GM12865 (cell line): Measurements from ENCODE around the gene EPHA3.

Experiments used
- DNase-seq: peaks from one replicate; pipeline ENCODE4 v3.0.0; 2010; ENCODE audit warnings: low read depth
- H3K4me3 ChIP-seq: 2 replicates; pipeline ENCODE4 v1.5.1; 2011; ENCODE audit warnings: mild to moderate bottlenecking, low read depth, low read length, control low read depth
- CTCF ChIP-seq: IDR thresholded peaks from 2 replicates; pipeline ENCODE4 v1.5.1; 2011; ENCODE audit warnings: low read length, control low read depth, low read depth, inconsistent platforms; ENCODE audit not compliant: insufficient read depth; ENCODE audit errors: missing control alignments

EPHA3 gene

DNA sequence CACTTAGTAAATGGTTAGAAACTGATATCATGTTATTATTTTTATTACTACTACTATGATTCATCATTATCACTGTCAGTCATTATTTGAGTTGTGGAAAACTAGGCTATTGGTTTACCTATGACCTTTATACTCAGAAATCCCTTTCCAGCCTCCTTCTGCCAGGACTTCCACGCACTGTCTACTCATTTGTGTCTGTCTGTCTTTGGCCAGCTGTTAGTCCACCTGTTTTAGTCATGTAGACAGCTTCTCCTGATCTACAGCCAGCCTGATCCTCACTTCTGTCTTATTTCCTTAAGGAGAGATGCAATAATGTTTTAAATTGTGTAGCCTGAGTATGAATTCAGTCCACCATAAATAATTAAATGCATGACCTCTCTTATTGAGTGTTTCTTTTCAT is 162.8 kb downstream of the EPHA3 start:
- no peak for DNase-seq
- no peak overlapping the region for H3K4me3 ChIP-seq
- TF ChIP-seq CTCF, result no peak

DNA sequence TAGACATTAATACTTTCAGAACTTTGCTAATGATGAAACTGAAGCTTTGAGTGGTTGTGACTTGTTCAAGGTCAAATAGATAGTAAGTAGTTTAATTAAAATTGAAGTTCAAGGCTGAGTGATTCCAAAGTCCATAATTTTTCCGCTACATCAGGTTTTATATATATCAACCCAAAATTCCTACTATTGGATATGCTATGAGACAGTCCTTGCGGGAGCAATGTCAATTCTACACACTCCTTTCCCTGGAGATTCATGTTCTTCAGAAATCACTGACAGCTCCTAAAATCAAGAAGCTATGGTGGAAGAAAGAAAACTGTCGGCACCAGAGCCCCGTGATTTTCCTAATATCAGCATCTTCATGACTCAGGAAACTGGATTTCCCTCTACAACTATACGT is 167.6 kb downstream of the EPHA3 start:
- H3K4me3 ChIP-seq, result no peak overlapping the region
- TF ChIP-seq CTCF, result no peak
- no peak for DNase-seq

DNA sequence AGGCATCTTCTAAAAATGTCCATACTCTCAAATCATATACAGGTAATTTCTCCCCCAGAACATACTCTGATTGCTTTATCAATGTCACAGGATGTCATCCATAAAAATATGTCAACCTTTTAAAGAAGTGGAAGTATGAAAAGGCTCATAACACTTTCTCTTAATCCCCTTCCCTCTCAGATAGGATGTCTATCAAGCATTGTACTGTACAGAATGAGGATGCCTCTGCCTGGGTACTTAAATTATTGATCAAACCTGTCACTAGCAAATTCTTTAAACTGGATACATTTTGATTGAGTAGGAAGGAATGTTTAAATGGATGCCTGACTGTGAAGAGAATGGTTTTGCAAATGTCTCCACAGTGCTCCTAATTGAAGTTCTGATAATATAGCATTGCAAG is 168.7 kb downstream of the EPHA3 start:
- TF ChIP-seq CTCF, result no peak
- H3K4me3 ChIP-seq, result no peak overlapping the region
- no peak for DNase-seq

DNA sequence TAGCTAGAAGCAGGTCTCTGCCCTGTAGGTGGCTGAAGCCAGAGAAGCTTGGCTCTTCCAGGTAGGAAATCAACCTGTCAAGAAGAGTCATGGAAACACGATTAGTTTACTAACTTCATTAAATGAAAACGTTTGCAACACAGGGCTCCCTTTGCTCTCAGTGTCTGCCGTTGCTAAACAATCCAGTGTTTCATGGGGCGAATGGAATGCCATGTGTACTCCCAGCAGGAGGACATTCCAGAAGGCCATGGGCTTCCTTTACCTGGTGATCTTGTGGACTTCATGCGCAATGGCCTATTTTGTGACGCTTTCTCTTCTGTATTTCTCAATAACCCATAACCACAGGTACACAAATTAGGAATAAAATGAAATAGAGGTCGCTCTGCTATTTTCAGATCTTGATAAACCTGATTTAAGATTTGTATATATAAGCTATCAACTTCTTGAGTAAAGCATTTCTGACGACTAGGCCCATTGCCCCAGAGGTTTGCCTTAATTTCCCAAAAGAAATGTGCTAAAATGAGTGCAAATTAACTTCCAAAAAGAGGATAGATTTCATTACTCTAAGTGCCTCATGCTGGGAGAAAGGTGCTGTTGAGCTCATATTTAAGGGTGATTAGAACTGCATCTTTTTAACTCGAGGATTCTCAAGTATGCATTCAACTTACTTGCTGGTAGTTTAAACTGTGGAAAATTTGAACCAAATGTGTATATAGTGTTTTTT is 171.0 kb downstream of the EPHA3 start:
- no peak for DNase-seq
- no peak overlapping the region for H3K4me3 ChIP-seq
- TF ChIP-seq CTCF, result no peak

DNA sequence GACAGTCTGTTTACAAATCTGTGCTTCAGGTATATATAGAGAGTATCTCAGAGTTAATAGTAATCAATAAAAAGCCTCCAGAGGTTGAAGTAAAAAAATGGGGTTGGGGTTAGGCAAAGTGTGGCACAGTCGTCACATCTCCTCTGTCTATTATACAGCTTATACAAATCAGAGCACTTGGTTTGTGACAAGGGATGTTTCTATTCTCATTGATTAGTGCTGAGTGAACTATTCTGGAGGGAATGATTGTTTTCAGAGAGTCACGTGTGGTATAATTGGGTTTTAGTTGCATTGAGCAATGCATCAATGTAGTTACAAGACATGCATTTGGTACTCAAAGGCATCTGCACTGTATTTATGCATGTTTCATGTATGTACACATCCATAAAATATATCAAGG is 172.9 kb downstream of the EPHA3 start:
- no peak overlapping the region for H3K4me3 ChIP-seq
- no peak for TF ChIP-seq CTCF
- no peak for DNase-seq

GRCh38 chr3:89280822-89281365 is 173.5 kb downstream of the EPHA3 start:
- TF ChIP-seq CTCF, result no peak
- DNase-seq, result no peak
- no peak overlapping the region for H3K4me3 ChIP-seq

- no peak for DNase-seq
- no peak overlapping the region for H3K4me3 ChIP-seq
- TF ChIP-seq CTCF, result no peak
These were observed 180.6 kb downstream of the EPHA3 start for GRCh38 chr3:89287902-89288508.
